ENCODE data around the gene TMEM30B.

The TMEM30B gene

GRCh38 chr14:61234215-61234916 is 46.8 kb downstream of the TMEM30B start:
- no peak for DNase-seq (ENCODE audit: low read depth in 3 of 3)

GRCh38 chr14:61233436-61233956 is 47.6 kb downstream of the TMEM30B start:
- DNase-seq (ENCODE audit: low read depth in 3 of 3): no peak

- DNase-seq (ENCODE audit: low read depth in 3 of 3): no peak
These were observed 49.3 kb downstream of the TMEM30B start for GRCh38 chr14:61231810-61232209.

GRCh38 chr14:61229981-61230380 is 51.2 kb downstream of the TMEM30B start:
- DNase-seq (ENCODE audit: low read depth in 3 of 3): no peak

GRCh38 chr14:61229475-61229888 is 51.7 kb downstream of the TMEM30B start:
- DNase-seq (ENCODE audit: low read depth in 3 of 3): no peak

GRCh38 chr14:61227884-61228591 is 53.1 kb downstream of the TMEM30B start:
- DNase-seq (ENCODE audit: low read depth in 3 of 3): no peak
